Measurements from ENCODE around the gene UBL3. TPM values are rescaled to one million over a fixed set of nuclear protein-coding genes. Genes with fewer than 3 reads are reported as not detected.

Gene UBL3
- total RNA-seq, 1 experiment from 2014 or later = 18.5 TPM

- DNase-seq (ENCODE audit: low read depth) = no peak
Measured at GRCh38 chr13:29857085-29857484, 6.7 kb upstream of the UBL3 start.

GRCh38 chr13:29856426-29856825 is 6.0 kb upstream of the UBL3 start:
- no peak for DNase-seq (ENCODE audit: low read depth)

GRCh38 chr13:29855784-29856183 is 5.4 kb upstream of the UBL3 start:
- DNase-seq (ENCODE audit: low read depth) = no peak

GRCh38 chr13:29855009-29855408 is 4.6 kb upstream of the UBL3 start:
- no peak for DNase-seq (ENCODE audit: low read depth)

- no peak for DNase-seq (ENCODE audit: low read depth)
Measured at GRCh38 chr13:29853131-29853530, 2.7 kb upstream of the UBL3 start.

GRCh38 chr13:29852472-29853054 is 2.1 kb upstream of the UBL3 start:
- peak; percentile 29 for DNase-seq (ENCODE audit: low read depth)

GRCh38 chr13:29849731-29850212 is 645 bp downstream of the UBL3 start:
- peak; percentile 74 for DNase-seq (ENCODE audit: low read depth)

GRCh38 chr13:29849071-29849631 is 1.3 kb downstream of the UBL3 start:
- peak; percentile 52 for DNase-seq (ENCODE audit: low read depth)

- peak; percentile 83 for DNase-seq (ENCODE audit: low read depth)
Measured at GRCh38 chr13:29847501-29847983, 2.9 kb downstream of the UBL3 start.

- DNase-seq (ENCODE audit: low read depth) = no peak
Measured at GRCh38 chr13:29846475-29847256, 3.8 kb downstream of the UBL3 start.

GRCh38 chr13:29845440-29846056 is 4.9 kb downstream of the UBL3 start:
- no peak for DNase-seq (ENCODE audit: low read depth)

- DNase-seq (ENCODE audit: low read depth) = peak; percentile 55
Measured at GRCh38 chr13:29844441-29844840, 6.0 kb downstream of the UBL3 start.

GRCh38 chr13:29840585-29840984 is 9.8 kb downstream of the UBL3 start:
- no peak for DNase-seq (ENCODE audit: low read depth)

- DNase-seq (ENCODE audit: low read depth) = no peak
Measured at GRCh38 chr13:29835280-29836061, 14.9 kb downstream of the UBL3 start.

- no peak for DNase-seq (ENCODE audit: low read depth)
Measured at GRCh38 chr13:29832761-29833298, 17.6 kb downstream of the UBL3 start.

GRCh38 chr13:29830000-29830399 is 20.4 kb downstream of the UBL3 start:
- no peak for DNase-seq (ENCODE audit: low read depth)

GRCh38 chr13:29819143-29819542 is 31.3 kb downstream of the UBL3 start:
- DNase-seq (ENCODE audit: low read depth) = no peak

GRCh38 chr13:29817604-29818378 is 32.6 kb downstream of the UBL3 start:
- no peak for DNase-seq (ENCODE audit: low read depth)

GRCh38 chr13:29816715-29817114 is 33.7 kb downstream of the UBL3 start:
- DNase-seq (ENCODE audit: low read depth) = no peak

- no peak for DNase-seq (ENCODE audit: low read depth)
Measured at GRCh38 chr13:29815336-29815735, 35.1 kb downstream of the UBL3 start.

GRCh38 chr13:29810898-29811297 is 39.5 kb downstream of the UBL3 start:
- DNase-seq (ENCODE audit: low read depth) = no peak

Measured in M059J (cell line).